Neuron (in vitro differentiated cells): Measurements from ENCODE around the gene SAMD10.
"Not testable (repeated sequence)": the region's sequence is repeated elsewhere in the genome, so short reads cannot be mapped to it uniquely, and the experiment has no call there.

ENCODE experiments used
- H2AFZ ChIP-seq: one replicate; pipeline ENCODE4 v1.6.1; 2013; ENCODE audit warnings: low read depth, mild to moderate bottlenecking, inconsistent platforms, low read length, moderate library complexity
- H3K27me3 ChIP-seq: one replicate; pipeline ENCODE4 v1.6.1; 2013; ENCODE audit warnings: low read length; ENCODE audit not compliant: insufficient read depth
- H3K36me3 ChIP-seq: one replicate; pipeline ENCODE4 v1.6.1; 2013; ENCODE audit warnings: low read length; ENCODE audit not compliant: insufficient read depth
- H3K4me1 ChIP-seq: one replicate; pipeline ENCODE4 v1.6.1; 2013; ENCODE audit warnings: low read length; ENCODE audit not compliant: insufficient read depth
- H3K4me3 ChIP-seq: 2 replicates; pipeline ENCODE4 v1.5.1; 2013; ENCODE audit warnings: mild to moderate bottlenecking, low read length, moderate library complexity
- H3K9me3 ChIP-seq: one replicate; pipeline ENCODE4 v1.6.1; 2013; ENCODE audit warnings: low read length

Gene SAMD10

GRCh38 chr20:63979557-63980316 lies at the start of gene SAMD10:
SAMD10 (minus strand) TSS chr20:63979642; CDS start chr20:63979467, 175 bp downstream.
- Histone ChIP-seq H3K36me3 (peaks cover 8% of the 10 kb centered on the region), H3K9me3 (no peaks in the 10 kb centered on the region), H3K4me1 (peaks cover 20% of the 10 kb centered on the region), H2AFZ (peak within 1 kb of the TSS; percentile 78), H3K4me3 (peak within 1 kb of the TSS; percentile 68), H3K27me3 (no peaks in the 10 kb centered on the region)

GRCh38 chr20:64027981-64028685 lies 48.7 kb upstream of the SAMD10 start:
- H3K9me3 ChIP-seq = no peaks in the 10 kb centered on the region
- no peak overlapping the region for H3K4me3 ChIP-seq
- no peaks in the 10 kb centered on the region for H3K4me1 ChIP-seq
- H3K36me3 ChIP-seq = peaks cover 86% of the 10 kb centered on the region
- no peak overlapping the region for H2AFZ ChIP-seq
- H3K27me3 ChIP-seq = no peaks in the 10 kb centered on the region

GRCh38 chr20:64025826-64026412 lies 46.5 kb upstream of the SAMD10 start:
- Histone ChIP-seq H3K27me3 (no peaks in the 10 kb centered on the region), H3K9me3 (no peaks in the 10 kb centered on the region), H3K4me3 (no peak overlapping the region), H2AFZ (no peak overlapping the region), H3K4me1 (no peaks in the 10 kb centered on the region), H3K36me3 (peaks cover 92% of the 10 kb centered on the region)

- no peaks in the 10 kb centered on the region for H3K4me1 ChIP-seq
- no peak overlapping the region for H2AFZ ChIP-seq
- H3K36me3 ChIP-seq = peaks cover 88% of the 10 kb centered on the region
- no peak overlapping the region for H3K4me3 ChIP-seq
- H3K9me3 ChIP-seq = no peaks in the 10 kb centered on the region
- no peaks in the 10 kb centered on the region for H3K27me3 ChIP-seq
These were observed 45.8 kb upstream of the SAMD10 start for GRCh38 chr20:64025101-64025825.

GRCh38 chr20:64024141-64024990 lies 44.9 kb upstream of the SAMD10 start:
- Histone ChIP-seq H3K36me3 (peaks cover 86% of the 10 kb centered on the region), H3K4me3 (no peak overlapping the region), H2AFZ (no peak overlapping the region), H3K9me3 (no peaks in the 10 kb centered on the region), H3K27me3 (no peaks in the 10 kb centered on the region), H3K4me1 (no peaks in the 10 kb centered on the region)

- Histone ChIP-seq H2AFZ (no peak overlapping the region), H3K27me3 (no peaks in the 10 kb centered on the region), H3K36me3 (peaks cover 89% of the 10 kb centered on the region), H3K4me1 (no peaks in the 10 kb centered on the region), H3K4me3 (no peak overlapping the region), H3K9me3 (no peaks in the 10 kb centered on the region)
These were observed 44.1 kb upstream of the SAMD10 start for GRCh38 chr20:64023361-64024140.

GRCh38 chr20:64022671-64023360 lies 43.4 kb upstream of the SAMD10 start:
- Histone ChIP-seq H3K4me3 (no peak overlapping the region), H3K4me1 (no peaks in the 10 kb centered on the region), H3K27me3 (no peaks in the 10 kb centered on the region), H3K9me3 (no peaks in the 10 kb centered on the region), H3K36me3 (peaks cover 89% of the 10 kb centered on the region), H2AFZ (no peak overlapping the region)

- H3K4me3 ChIP-seq = no peak overlapping the region
These were observed 41.9 kb upstream of the SAMD10 start for GRCh38 chr20:64021124-64021975.

GRCh38 chr20:64015635-64016034 lies 36.2 kb upstream of the SAMD10 start:
- Histone ChIP-seq H3K27me3 (no peaks in the 10 kb centered on the region), H3K9me3 (peaks cover 5% of the 10 kb centered on the region), H3K36me3 (peaks cover 64% of the 10 kb centered on the region), H3K4me1 (no peaks in the 10 kb centered on the region), H3K4me3 (no peak overlapping the region), H2AFZ (no peak overlapping the region)

More at GRCh38 chr20:64021124-64021975, 41.9 kb upstream of the SAMD10 start:
- no peak overlapping the region for H2AFZ ChIP-seq
- H3K9me3 ChIP-seq = no peaks in the 10 kb centered on the region
- H3K36me3 ChIP-seq = peaks cover 82% of the 10 kb centered on the region
- no peaks in the 10 kb centered on the region for H3K4me1 ChIP-seq
- H3K27me3 ChIP-seq = no peaks in the 10 kb centered on the region

- H3K27me3 ChIP-seq, H3K4me3 ChIP-seq, H2AFZ ChIP-seq, H3K4me1 ChIP-seq: not testable (repeated sequence)
- Histone ChIP-seq H3K36me3 (peaks cover 65% of the 10 kb centered on the region), H3K9me3 (peaks cover 15% of the 10 kb centered on the region)
These were observed 33.1 kb upstream of the SAMD10 start for GRCh38 chr20:64012385-64013154.
